Inflammatory macrophage treated with lipopolysaccharide for 4 hours (primary cell): ENCODE results near the gene ZBTB25.

Experiments used
- DNase-seq: peaks from one replicate; pipeline ENCODE4 v3.0.0-alpha.2; 2020

ZBTB25 gene

DNA sequence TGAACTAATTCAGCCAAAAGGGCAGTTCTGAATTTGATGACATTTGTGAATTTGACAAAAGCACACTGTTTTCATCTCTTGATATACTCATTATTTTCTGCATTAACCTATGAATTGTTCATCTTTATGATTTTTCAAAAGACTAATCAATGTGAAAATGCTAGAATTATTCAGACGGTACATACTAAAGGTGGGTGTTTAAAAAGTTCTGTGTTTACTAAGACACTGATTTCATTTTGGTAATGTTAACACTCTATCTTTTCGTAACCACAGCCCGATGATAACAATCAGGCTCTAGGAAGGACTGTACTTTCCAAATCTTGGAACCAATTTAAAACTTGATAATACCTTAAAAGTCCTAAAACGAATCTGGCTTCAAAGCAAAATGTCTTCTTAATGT is 28.9 kb downstream of the ZBTB25 start:
- no peak for DNase-seq

DNA sequence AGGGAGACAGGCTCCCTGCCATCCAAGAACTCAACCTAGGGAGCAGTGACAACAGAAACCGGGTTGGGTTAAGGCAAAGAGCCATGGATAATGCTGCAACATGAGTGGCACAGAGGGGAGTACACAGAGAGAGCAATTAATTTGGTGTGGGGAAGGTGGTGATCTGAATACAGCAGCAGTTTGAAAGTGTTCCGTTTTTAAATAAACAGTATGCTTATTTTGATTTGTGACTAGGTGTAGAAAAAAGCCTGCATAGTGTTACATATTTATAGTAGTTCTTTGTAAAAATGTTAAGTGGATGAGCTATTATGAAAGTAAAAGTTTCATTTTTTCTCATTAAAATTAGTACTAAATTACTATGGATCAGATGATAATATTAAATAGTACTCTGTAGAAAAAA is 29.6 kb downstream of the ZBTB25 start:
- no peak for DNase-seq

DNA sequence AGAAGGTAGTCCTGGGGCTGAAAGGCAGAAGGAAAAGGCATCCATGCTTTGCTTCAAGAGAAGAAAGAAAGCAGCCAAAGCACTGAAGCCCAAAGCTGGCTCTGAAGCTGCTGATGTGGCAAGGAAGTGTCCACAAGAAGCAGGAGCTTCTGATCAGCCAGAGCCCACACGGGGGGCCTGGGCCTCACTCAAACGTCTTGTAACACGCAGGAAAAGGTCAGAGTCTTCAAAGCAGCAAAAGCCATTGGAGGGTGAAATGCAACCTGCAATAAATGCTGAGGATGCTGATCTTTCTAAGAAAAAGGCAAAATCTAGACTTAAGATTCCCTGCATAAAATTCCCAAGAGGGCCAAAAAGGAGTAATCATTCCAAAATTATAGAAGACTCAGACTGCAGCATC is 35.2 kb downstream of the ZBTB25 start:
- DNase-seq: no peak

DNA sequence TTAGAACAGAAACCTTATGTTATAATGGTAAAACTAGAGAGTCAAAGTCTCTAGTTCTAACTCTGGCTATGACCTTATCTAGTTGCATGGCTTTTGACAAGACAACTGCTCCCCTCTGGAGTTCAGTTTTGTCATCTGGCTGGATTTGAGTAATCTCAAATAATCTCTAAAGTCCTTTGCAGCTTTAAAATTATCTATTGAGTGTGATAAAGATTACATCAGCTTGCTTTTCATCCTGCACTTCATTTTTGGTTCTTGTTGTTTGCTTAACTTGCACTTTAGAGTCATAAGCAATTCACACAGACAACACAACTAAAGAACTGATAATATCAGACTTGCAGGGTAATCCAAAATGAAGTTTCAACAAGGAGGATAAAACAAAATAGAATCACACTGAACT is 36.1 kb downstream of the ZBTB25 start:
- no peak for DNase-seq

DNA sequence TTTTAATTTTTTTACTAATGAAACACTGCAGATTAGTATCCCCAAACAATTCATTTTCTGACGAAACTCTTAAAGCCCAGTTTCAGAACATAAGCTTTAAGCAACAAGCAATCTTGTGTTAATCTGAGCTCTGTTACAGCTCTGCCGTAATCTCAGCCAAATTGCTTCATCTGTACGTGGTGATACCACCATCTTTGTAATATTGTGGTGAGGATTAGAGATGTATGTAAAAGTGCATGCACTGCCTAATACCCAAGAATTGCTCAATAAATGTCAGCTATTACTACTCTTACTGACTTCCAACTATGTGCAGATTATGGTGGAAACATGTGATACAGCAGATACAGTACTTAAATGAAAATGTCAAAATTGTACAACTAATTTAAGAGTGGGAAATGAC is 36.5 kb downstream of the ZBTB25 start:
- DNase-seq: peak; percentile 79

DNA sequence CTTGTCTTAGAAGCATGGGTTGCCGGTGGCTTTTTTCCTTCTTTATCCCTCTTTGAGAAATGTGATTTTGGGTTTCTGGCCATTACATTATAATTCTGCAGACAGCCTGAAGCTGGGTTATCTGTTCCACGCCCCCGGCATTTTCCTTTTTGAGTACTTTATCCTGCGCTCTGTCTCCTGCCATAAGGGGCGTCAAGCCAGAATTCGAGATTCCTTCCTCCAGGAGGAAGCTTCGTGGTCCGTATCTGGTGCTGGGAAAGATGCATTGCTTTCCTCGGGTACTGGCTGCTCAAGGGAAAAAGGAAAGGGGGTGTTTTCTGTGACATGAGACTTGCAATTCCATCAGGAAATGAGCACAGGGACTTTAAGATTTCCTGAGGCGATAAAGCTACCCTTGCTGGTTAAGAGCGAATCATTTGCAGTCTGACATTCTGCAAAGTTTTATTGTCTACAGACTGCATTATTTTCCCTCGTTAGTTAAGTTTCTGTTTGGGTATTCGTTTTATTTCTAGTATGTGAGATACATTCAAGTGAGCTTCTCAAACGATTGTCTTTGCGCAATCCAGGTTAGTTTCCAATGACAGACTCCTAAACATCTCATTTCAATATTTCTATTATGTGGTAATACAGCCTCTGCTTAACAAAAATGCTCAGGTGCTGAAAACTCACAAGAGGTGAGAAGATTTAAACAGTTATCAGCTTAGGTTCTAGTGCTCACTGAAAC is 37.6 kb downstream of the ZBTB25 start:
- DNase-seq: no peak

DNA sequence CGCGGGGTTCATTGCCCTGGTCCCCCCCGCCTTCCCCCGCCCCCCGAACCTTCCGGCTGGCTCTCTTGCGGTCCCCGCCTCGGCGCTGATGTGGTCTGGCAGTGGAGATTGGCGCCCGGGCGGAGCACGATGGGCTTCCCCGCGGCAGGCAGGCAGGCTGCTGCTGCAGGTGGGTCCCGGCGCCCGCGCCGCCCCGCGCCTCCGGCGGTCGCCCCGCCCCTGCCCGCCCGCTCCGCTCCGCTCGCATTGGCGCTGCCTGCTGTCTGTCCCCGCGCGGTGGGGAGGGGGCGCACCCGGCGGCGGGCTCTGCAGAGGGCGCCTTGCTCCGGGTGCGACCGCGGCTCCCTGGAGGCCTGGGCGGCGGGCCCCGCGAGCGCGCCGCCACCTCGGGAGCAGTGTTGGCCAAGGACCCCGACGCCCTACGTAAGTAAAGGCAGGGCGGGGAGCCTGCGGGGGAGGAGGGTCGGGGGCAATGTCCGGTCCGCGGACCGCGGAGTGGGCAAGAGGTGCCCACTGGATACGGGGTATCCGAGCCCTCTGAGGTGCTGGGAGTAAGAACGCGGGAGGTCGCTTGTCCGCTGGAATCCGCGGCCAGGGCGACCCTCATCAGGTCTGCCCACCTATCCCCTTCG is 38.3 kb downstream of the ZBTB25 start, which contains the start of gene AKAP5:
TSS of gene AKAP5 (plus strand) at position 309 of the 632 bp plus-strand sequence. CDS start 2,896 bp downstream, outside the sequence.
- no peak for DNase-seq

DNA sequence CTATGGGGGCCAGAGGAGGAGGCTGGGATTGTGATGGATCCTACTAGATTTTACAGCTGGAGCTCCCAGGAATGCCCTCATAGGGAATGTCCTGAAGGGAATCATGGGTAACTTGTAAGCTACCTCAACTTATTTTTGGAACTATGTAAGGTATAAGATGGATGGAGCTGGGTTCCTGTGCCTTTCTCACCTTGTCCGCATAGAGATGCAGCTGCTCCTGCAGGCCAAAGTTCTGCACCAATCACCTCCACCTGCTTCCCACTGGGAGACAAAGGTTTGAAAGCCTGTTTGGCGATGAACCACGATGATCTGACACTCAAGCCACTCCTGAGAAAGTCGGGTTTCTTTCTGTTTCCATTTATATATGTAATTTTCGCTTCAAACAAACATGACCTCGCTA is 39.0 kb downstream of the ZBTB25 start:
- peak; percentile 8 for DNase-seq

DNA sequence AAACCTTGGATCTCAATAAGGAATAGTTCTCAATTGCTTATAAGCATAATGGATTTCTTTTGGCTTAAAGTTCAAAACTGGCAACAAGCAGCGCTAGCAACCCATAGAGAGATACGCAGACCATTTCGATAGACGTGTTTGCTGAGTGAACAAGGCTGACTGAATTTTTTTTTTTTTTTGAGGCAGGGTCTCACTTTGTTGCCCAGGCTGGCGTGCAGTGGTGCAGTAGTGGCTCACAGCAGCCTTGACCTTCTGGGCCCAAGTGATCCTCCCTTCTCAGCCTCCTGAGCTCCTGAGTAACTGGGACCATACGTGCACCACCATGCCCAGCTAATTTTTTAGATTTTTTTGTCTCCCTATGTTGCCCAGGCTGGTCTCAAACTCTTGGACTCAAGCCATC is 39.8 kb downstream of the ZBTB25 start:
- no peak for DNase-seq

DNA sequence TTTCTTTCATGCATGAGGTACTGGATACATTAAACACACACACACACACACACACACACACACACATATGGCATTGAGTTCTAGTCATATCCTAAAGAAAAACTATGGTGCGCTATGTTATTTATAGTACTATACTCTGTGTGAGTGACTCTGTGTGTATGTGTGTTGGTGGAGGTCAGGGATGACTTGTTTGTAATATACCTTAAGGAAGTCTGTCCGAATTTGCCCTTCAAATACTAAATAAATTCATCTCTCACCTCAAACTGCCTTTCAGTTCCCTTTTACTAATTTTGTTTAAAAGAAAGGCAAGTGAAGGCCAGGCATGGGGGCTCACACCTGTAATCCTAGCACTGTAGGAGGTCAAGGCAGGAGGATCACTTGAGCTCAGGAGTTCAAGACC is 40.4 kb downstream of the ZBTB25 start:
- no peak for DNase-seq

DNA sequence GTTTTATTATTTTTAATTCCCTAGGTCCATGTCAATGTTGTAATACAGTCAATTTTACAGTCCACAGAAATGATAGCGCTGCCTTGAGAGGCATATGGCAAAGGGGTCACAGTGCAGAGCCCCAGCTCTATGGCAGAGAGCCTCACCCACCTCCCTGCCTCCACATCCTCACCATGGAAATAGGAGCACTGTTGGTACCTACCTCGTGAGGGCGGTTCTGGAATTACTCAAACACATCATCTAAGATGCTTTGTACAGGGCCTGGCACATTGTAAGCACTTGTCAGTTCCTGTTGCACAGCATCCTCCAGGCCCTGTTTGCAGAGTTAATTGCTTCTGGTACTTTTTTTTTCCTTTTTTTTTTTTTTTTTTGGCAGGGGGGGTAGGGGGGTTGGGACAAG is 42.4 kb downstream of the ZBTB25 start:
- no peak for DNase-seq

DNA sequence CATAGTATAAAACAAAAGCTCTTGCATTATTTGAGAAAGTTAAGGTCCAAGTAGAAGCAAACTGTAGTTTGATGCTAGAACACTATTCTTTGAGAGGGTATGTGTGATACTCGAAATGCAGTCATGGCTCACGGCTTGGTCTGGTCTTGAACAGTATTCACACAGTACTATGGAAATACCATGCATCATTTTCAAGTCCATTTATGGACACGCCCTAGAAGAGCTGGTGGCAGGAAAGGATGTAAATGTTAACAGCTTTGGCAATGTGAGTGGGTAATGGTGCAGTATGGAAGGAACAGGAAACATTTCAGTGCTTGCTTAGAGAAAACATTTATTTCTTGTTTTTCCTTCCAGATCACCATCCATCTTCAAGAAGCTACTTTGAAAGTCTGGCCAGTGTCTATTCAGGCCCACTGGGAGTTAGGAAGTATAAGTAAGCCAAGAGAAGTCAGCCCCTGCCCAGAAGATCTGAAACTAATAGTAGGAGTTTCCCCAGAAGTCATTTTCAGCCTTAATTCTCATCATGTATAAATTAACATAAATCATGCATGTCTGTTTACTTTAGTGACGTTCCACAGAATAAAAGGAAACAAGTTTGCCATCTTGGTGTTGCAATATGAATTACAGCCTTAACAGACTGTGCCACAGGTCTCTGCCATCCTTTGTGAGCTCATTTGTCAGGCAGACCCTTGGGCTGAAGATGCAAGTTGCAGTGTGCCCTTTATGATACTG is 44.1 kb downstream of the ZBTB25 start:
- peak; percentile 17 for DNase-seq

DNA sequence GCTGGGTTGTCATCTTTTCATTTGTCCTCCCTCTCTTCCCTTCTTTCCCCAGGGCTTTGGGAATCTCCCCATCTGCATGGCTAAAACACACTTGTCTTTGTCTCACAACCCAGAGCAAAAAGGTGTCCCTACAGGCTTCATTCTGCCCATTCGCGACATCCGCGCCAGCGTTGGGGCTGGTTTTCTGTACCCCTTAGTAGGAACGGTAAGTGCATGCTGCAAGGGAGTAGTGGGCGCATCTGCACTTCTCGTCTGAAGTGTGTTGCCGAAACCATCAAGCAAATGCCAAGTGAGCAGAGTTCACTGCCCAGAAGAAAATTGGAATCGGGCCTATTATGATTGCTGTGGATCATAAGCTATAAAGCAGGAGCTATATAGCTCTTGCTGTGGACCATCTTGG is 49.0 kb downstream of the ZBTB25 start:
- no peak for DNase-seq

DNA sequence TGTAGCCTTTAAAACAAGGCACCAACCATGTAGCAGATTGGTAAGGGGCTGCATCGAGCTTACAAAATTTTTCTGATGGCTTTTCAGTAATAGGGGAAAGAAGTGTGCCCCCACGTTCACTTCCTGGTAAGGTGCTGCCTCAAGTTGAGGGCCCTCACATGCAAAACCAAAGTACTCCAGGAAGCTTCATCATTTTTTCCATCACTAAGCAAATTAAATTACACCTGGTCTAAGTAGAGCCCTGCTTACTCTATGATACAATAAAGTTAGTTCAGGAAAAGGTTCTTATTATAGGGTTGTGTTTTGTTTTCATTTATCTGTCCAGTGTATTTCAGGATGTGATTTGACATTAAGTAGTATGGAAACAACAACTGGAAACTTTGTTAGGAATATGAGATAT is 53.4 kb downstream of the ZBTB25 start:
- DNase-seq: no peak

DNA sequence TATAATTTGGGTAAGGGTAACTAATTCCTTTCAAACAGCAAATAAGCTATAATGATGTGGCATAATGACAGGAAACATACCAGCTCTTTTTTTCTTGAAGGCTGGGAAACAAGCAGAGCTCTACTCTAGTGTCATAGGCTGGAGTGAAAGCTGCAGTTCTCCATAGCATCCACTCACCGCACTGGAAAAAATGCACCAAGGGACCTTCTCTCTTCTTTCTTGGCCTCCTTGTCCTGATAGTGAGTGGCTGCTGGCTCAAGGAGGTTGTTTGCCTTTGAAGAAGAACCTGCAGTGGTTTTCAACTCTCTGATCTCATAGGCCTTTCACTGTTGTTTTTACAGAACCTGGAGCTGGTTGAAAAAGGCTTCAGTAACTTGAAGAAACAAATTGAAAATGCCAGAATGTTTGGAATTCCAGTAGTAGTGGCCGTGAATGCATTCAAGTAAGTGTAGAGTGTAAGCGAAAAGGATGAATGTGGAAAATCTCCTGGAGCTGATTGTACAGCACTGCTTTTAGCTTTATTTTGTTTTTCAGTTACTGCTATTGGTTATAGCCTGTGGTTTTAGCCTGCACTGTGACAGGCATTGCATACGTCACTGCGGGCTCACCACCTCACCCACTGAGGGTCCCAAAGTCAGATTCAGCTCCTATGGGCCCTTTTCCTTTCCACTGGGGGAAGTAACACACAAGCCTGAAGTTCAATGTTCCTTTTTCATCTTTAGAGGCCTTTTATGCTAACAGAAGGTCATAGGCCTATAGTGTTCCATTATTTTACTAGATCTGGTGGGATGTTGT is 55.6 kb downstream of the ZBTB25 start:
- DNase-seq: no peak

DNA sequence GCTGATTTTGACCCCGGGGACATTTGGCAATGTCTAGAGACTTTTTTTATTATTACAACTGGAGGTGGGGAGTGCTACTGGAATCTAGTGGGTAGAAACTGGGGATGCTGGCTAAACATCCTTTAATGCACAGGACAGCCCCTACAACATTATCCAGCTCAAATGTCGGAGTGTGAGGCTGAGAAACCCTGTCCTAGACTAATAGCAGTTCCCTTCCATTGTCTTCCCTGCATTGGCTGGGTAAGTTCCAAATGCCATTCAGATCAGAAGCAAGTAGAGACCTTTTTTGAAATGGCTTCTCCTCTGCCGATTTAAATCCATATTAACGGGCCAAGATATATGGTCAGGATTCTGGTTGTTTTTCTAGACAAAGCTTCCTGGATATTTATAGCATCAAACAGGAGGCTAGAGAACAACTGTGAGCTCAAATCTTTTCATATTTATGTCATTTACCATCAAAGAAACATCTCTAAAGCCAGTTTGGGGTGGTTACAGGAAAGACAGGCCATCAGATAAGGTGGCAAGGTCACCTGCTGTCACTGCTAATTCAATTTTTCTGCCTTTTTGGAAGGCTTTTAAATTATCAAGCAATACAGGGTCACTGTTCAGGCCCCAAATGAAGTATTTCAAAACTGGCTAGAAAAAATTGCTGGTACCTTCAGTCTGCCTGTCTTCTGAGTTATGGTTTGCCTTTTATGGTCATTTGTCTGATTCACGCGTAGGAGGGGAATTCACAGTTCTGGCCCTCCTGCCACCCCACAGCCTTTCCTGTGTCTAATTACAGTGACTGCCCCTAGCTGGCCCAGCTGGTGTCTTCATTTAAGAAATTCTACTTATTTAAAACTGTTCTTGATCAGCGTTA is 58.4 kb downstream of the ZBTB25 start:
- DNase-seq: peak; percentile 74

DNA sequence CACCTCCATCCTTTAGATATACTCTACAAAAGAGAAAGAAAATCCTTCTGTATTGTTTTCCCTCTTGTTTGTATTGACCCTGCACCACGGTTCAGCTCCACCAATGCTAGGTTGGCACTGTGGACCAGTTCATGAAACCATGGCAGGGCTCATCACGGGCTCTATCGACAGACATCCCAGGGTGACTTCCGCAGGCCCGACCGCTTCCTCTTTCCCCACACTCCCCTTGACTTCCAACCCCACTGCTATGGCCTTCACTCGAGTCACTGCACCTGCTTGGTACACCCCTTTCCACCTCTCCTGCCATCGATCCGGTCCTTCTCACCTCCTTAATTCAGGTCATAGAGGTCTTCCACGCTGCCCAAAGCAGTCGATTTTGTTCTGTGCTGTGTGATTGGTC is 59.5 kb downstream of the ZBTB25 start:
- DNase-seq: no peak

DNA sequence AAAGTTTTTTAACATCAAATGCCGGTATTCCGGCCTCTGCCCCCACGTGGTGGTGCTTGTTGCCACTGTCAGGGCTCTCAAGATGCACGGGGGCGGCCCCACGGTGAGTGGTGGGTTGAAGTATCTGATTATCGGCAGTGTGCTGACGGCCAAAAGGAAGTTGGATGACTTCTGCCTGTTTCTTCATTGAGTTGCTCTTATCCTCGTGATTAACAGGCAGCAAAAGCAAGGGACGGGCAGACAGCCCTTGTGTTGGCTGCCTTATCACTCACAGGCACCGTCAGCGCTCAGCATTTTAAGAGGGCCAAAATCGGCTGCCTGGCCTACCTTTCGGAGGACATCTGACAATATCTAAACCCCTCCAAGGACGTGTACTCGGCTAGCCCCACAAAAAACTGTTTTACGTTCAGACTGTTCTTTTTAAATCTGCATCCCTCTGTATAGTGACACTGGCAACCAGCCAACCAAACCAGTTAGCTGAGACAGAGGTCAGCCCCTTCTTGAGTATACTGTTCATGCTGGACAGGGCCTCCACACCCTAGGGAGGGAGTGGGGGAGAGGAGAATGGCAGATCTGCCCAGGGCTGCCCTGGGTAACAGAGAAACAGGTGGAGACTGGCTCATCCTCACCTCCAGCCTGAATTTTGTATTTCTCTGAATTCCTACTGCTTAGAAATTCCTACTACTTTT is 61.2 kb downstream of the ZBTB25 start:
- DNase-seq: no peak

DNA sequence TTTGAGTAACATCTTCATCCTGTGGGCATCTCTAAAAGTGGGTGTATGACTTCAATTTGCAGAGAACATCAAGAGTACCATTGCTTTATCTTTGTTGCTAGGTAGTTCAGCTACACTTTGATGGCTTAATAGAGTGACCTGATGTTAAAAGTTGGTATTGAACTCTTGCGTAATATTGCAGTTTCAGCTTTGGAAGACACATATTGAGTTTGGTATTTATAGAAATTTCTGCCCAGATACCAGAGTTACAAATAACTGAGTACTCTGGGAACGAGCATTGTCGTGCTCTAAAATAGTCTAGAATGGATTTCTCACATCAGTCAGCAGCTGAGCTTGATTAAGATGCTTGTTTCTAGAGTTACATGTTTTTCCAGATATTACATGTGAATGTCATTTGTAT is 63.1 kb downstream of the ZBTB25 start:
- no peak for DNase-seq

DNA sequence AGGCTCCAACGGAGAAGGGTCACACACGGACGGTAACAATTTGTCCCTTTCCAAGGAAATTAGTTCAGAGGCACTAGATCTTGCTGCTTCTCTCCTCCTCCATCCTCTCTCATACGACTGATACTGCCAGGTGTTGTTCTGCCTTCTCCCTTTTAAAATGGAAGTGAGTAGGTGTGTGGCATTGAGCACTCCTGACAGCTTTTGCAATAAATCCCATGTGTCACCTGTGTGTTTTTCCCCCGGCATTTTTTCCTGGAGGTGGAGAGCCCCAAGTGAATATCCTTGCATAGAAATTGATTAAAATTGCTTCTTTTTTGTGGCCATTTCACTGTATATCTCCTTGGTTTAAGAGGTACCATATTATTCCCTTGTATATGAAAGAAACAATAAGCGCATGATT is 64.5 kb downstream of the ZBTB25 start:
- no peak for DNase-seq

DNA sequence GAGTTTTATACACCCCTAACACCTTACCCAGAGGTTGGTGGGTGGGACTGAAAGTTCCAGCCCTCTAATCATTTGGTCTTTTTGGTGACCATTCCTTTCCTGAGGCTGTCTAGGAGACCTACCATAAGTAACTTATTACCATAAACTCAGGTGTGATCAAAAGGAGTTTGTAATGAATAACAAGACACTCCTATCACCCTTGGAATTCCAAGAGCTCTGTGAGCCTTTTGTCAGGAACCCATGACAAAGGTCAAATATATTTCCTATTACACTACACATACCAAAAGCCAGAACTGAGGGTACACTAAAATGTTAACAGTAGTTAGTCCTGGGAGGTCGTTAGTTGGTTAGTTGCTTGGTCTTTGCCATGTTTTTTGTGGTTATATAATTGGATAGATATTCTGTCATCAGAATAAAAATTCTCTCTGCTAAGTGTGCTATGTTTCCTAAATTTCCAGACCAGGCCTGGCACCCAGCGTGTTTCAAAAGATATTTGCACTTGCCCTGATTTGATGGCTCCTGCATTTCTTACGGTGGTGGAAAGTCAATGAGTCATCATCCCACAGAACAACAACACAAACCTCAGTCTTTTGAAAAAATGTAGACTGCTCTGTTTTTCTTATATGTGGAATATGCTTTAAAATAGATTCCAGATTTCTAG is 65.3 kb downstream of the ZBTB25 start:
- DNase-seq: no peak
